Neutrophil (primary cell): Measurements from ENCODE around the gene SPATA20.

Experiments used
- H3K27ac ChIP-seq: fragments of 200-600 bp; sonication (generic); 2 replicates; pipeline ENCODE4 v1.5.1; 2016; ENCODE audit warnings: mild to moderate bottlenecking, moderate library complexity
- H3K27me3 ChIP-seq: fragments of 200-600 bp; sonication (generic); 2 replicates; pipeline ENCODE4 v1.6.0; 2016; ENCODE audit warnings: mild to moderate bottlenecking
- H3K36me3 ChIP-seq: fragments of 200-600 bp; sonication (generic); 2 replicates; pipeline ENCODE4 v1.5.1; 2017
- H3K4me1 ChIP-seq, 2 experiments: fragments of 200-600 bp in 1 of 2; sonication (generic) in 1 of 2; 1 replicate in 1 of 2; 2 replicates in 1 of 2; pipeline versions ENCODE4 v1.5.1 to v1.6.1; 2013 to 2016; ENCODE audit warnings: low read depth in 1 of 2, low read length in 1 of 2, mild to moderate bottlenecking in 1 of 2, moderate library complexity in 1 of 2; ENCODE audit not compliant: control insufficient read depth in 1 of 2, insufficient read depth in 1 of 2
- H3K4me3 ChIP-seq, 2 experiments: fragments of 200-600 bp in 1 of 2; sonication (generic) in 1 of 2; 1 replicate in 1 of 2; 2 replicates in 1 of 2; pipeline ENCODE4 v1.5.1; 2013 to 2016; ENCODE audit warnings: low read depth in 1 of 2, low read length in 1 of 2, mild to moderate bottlenecking in 1 of 2, moderate library complexity in 1 of 2
- H3K9me3 ChIP-seq: fragments of 200-600 bp; sonication (generic); 2 replicates; pipeline ENCODE4 v1.5.1; 2016
- CTCF ChIP-seq: fragments of 200-600 bp; sonication (generic); IDR thresholded peaks from 2 replicates; pipeline ENCODE4 v1.5.1; 2016; ENCODE audit warnings: antibody characterized with exemption

The SPATA20 gene

GRCh38 chr17:50560185-50560824 is 13.3 kb downstream of the SPATA20 start, which contains the start of gene CACNA1G:
Gene CACNA1G, plus strand, starts transcription at chr17:50560715. Its CDS starts 745 bp downstream, at chr17:50561460.
- H3K9me3 ChIP-seq, result no peaks in the 10 kb centered on the region
- no peaks in the 10 kb centered on the region for H3K36me3 ChIP-seq
- peak within 1 kb of the TSS; percentile 40 to 54 for H3K4me3 ChIP-seq
- no peak within 1 kb of the TSS for H3K27ac ChIP-seq
- no peak for TF ChIP-seq CTCF
- H3K27me3 ChIP-seq, result peaks cover 90% of the 10 kb centered on the region
- H3K4me1 ChIP-seq, result peaks cover 17 to 32% of the 10 kb centered on the region in 2 experiments

GRCh38 chr17:50560931-50561745 is 14.2 kb downstream of the SPATA20 start:
- Histone ChIP-seq H3K4me3 (peak overlapping the region in 1 of 2 experiments; percentile 54), H3K4me1 (peaks cover 17 to 32% of the 10 kb centered on the region in 2 experiments), H3K27me3 (peaks cover 98% of the 10 kb centered on the region)

GRCh38 chr17:50561746-50562141 is 14.8 kb downstream of the SPATA20 start:
- no peak for TF ChIP-seq CTCF
- Histone ChIP-seq H3K36me3 (no peaks in the 10 kb centered on the region), H3K27ac (no peak overlapping the region), H3K9me3 (no peaks in the 10 kb centered on the region), H3K27me3 (peaks cover 100% of the 10 kb centered on the region), H3K4me3 (no peak overlapping the region), H3K4me1 (peaks cover 17 to 32% of the 10 kb centered on the region in 2 experiments)

More at GRCh38 chr17:50560931-50561745, 14.2 kb downstream of the SPATA20 start:
- Histone ChIP-seq H3K9me3 (no peaks in the 10 kb centered on the region), H3K36me3 (no peaks in the 10 kb centered on the region), H3K27ac (no peak overlapping the region)
- no peak for TF ChIP-seq CTCF

GRCh38 chr17:50562242-50563091 is 15.5 kb downstream of the SPATA20 start:
- Histone ChIP-seq H3K4me1 (peaks cover 17 to 32% of the 10 kb centered on the region in 2 experiments), H3K27me3 (peaks cover 100% of the 10 kb centered on the region), H3K4me3 (no peak overlapping the region), H3K36me3 (no peaks in the 10 kb centered on the region), H3K9me3 (no peaks in the 10 kb centered on the region), H3K27ac (no peak overlapping the region)
- no peak for TF ChIP-seq CTCF

- H3K9me3 ChIP-seq, result no peaks in the 10 kb centered on the region
- no peak overlapping the region for H3K27ac ChIP-seq
- no peaks in the 10 kb centered on the region for H3K36me3 ChIP-seq
- H3K27me3 ChIP-seq, result peaks cover 100% of the 10 kb centered on the region
- peaks cover 17 to 32% of the 10 kb centered on the region in 2 experiments for H3K4me1 ChIP-seq
- H3K4me3 ChIP-seq, result no peak overlapping the region
- no peak for TF ChIP-seq CTCF
Observed at GRCh38 chr17:50563092-50563511, 16.1 kb downstream of the SPATA20 start.
